HEK293T (cell line): Measurements from ENCODE around the gene PTPRD.

Experiments used
- BHLHE40 ChIP-seq: fragments of 450-650 bp; IDR thresholded peaks from 2 replicates; pipeline ENCODE4 v1.6.1; 2016; ENCODE audit warnings: mild to moderate bottlenecking, moderate library complexity, borderline replicate concordance
- CTBP1 ChIP-seq: fragments of 450-650 bp; IDR thresholded peaks from 2 replicates; pipeline ENCODE4 v1.6.1; 2016; ENCODE audit warnings: borderline replicate concordance
- FOXK2 ChIP-seq: fragments of 450-650 bp; IDR thresholded peaks from 2 replicates; pipeline ENCODE4 v1.6.1; 2016; ENCODE audit warnings: mild to moderate bottlenecking
- PKNOX1 ChIP-seq: fragments of 450-650 bp; IDR thresholded peaks from 2 replicates; pipeline ENCODE4 v1.6.1; 2016
- SP1 ChIP-seq: fragments of 450-650 bp; IDR thresholded peaks from 2 replicates; pipeline ENCODE4 v1.6.1; 2017
- TARDBP ChIP-seq: fragments of 450-650 bp; IDR thresholded peaks from 2 replicates; pipeline ENCODE4 v1.6.1; 2016

- TF ChIP-seq TARDBP (no peak), FOXK2 (no peak), PKNOX1 (no peak), SP1 (no peak), CTBP1 (no peak), BHLHE40 (no peak)
Measured at GRCh38 chr9:9783211-9783610, 829.6 kb downstream of the PTPRD start.
